Right lobe of liver (tissue), 4 donors: ENCODE measurements around the gene AP5Z1.

Experiments used
- POLR2A ChIP-seq: fragments of 450-650 bp; IDR thresholded peaks from one replicate; pipeline ENCODE4 v1.6.1; 2017; ENCODE audit warnings: antibody characterized with exemption, mild to moderate bottlenecking
- TF ChIP-seq, protein P1 (sequence below), 4 donors: fragments of 200-600 bp in 3 of 4; fragments of 450-650 bp in 1 of 4; IDR thresholded peaks; one replicate each; pipeline versions ENCODE4 v1.5.1 to v1.8.0; 2016 to 2022; ENCODE audit warnings: antibody characterized with exemption in 4 of 4, mild to moderate bottlenecking in 2 of 4
- donor health status: DM: no; HTN: no; CAD: no.
- donor health status: DM: no; HTN: no; CAD: no.
- donor health status: DM: no; HTN: yes; CAD: no.

DNA sequence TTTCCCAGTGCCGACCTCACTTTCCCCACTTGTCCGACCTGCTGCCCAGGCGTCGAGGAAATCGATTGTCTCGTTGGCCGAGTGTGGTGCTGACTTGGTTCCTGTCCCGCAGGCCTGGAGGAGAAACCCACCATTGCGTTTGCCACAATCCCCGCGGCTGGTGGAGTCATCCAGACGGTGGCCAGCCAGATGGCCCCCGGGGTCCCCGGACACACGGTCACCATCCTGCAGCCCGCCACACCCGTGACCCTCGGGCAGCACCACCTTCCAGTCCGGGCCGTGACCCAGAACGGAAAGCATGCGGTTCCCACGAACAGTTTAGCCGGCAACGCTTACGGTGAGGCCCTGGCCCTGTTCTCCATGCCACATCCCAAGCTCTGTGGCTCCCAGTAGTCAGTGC, 14.5 kb upstream of the AP5Z1 start:
- TF ChIP-seq, protein P1, sequence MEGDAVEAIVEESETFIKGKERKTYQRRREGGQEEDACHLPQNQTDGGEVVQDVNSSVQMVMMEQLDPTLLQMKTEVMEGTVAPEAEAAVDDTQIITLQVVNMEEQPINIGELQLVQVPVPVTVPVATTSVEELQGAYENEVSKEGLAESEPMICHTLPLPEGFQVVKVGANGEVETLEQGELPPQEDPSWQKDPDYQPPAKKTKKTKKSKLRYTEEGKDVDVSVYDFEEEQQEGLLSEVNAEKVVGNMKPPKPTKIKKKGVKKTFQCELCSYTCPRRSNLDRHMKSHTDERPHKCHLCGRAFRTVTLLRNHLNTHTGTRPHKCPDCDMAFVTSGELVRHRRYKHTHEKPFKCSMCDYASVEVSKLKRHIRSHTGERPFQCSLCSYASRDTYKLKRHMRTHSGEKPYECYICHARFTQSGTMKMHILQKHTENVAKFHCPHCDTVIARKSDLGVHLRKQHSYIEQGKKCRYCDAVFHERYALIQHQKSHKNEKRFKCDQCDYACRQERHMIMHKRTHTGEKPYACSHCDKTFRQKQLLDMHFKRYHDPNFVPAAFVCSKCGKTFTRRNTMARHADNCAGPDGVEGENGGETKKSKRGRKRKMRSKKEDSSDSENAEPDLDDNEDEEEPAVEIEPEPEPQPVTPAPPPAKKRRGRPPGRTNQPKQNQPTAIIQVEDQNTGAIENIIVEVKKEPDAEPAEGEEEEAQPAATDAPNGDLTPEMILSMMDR (IDR thresholded peaks at IDR 0.05): no peak
- no peak for TF ChIP-seq POLR2A
